H1 (cell line): ENCODE measurements around the gene ZNF311. TPM values are rescaled to one million over a fixed set of nuclear protein-coding genes. Genes with fewer than 3 reads are reported as not detected.

Experiments
- JUND ChIP-seq: IDR thresholded peaks from 2 replicates; pipeline ENCODE4 v1.6.1; 2011; ENCODE audit warnings: mild to moderate bottlenecking, improper control_type of control experiment, low read length
- polyA plus RNA-seq, 7 experiments: library from polyadenylated mRNA; depleted of rRNA in 3 of 7; stranded (reverse) in 5 of 7; unstranded in 2 of 7; fragments of >200 nt in 5 of 7; fragments of 200-250 nt in 2 of 7; gene quantifications; 1 replicate in 5 of 7; 2 replicates in 1 of 7; 4 replicates in 1 of 7; pipeline versions ENCODE4 v1.2.1 to v1.2.3, GENCODE V29; 2011 to 2013; ENCODE audit warnings: missing spikeins in 2 of 7, mixed read lengths in 2 of 7
- total RNA-seq: library from RNA; stranded (reverse); fragmentation: NEBNext Ultra II Directional; extraction: Animal tissue kit (Norgen Biotek cat#: 25700); gene quantifications from 2 replicates; pipeline ENCODE4 v1.2.1, GENCODE V29; 2021

The ZNF311 gene
- total and polyA plus RNA-seq, 2 of the 8 experiments (the other 6 are each of a cell fraction or from before 2014, with no cell fraction given), result 1.9 to 4.2 TPM

DNA sequence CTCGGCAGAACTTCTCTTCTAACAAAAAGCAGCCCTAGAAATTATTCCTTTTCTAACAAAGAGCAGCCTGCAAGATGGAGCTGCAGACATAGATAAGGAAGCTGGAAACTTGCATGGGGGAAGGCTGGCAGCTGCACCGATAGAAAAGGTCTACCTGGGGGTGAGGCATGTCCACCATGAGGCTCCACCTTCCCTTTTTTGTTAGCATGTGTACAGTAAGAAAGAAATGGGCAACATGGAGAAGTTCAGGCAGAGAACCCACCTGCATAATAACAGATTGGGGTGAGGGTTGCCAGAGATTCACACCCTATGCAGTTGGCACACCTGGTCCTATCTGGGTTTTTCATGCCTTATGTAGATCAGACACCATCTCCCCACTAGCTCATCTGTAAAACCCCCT, 25.4 kb downstream of the ZNF311 start (continued):
- TF ChIP-seq JUND, result no peak
